ENCODE results near the gene HNRNPLL.

The HNRNPLL gene

GRCh38 chr2:38524580-38524979, 78.1 kb downstream of the HNRNPLL start:
- no peak for DNase-seq

GRCh38 chr2:38523728-38524437, 78.8 kb downstream of the HNRNPLL start:
- no peak for DNase-seq

GRCh38 chr2:38522754-38523349, 79.9 kb downstream of the HNRNPLL start:
- DNase-seq: no peak

- DNase-seq: no peak
Measured at GRCh38 chr2:38521835-38522234, 80.9 kb downstream of the HNRNPLL start.

- no peak for DNase-seq
Measured at GRCh38 chr2:38517284-38517683, 85.4 kb downstream of the HNRNPLL start.

- no peak for DNase-seq
Measured at GRCh38 chr2:38516526-38516925, 86.2 kb downstream of the HNRNPLL start.

- no peak for DNase-seq
Measured at GRCh38 chr2:38516122-38516521, 86.6 kb downstream of the HNRNPLL start.

- no peak for DNase-seq
Measured at GRCh38 chr2:38515155-38516074, 87.3 kb downstream of the HNRNPLL start.

- no peak for DNase-seq
Measured at GRCh38 chr2:38514603-38515154, 88.0 kb downstream of the HNRNPLL start.

GRCh38 chr2:38512211-38512610, 90.5 kb downstream of the HNRNPLL start:
- DNase-seq: no peak

Data from activated gamma-delta T cell (primary cell).